Activated CD4-positive, alpha-beta T cell treated with anti-CD3 and anti-CD28 coated beads, Interleukin-2, amount 10 ng/mL, durations not matched to agents 7 days and 5 days (primary cell): Measurements from ENCODE around the gene RTCB. TPM values are rescaled to one million over a fixed set of nuclear protein-coding genes. Genes with fewer than 3 reads are reported as not detected.

ENCODE experiments used
- CTCF ChIA-PET: fragments of 350-600 bp; sonication (Branson Sonifier 250); formaldehyde crosslinking; loops from one replicate; lab custom pipeline; 2021; ENCODE audit warnings: antibody characterized with exemption; lab: Charles Lee
- POLR2A ChIA-PET: fragments of 350-600 bp; sonication (Branson Sonifier 250); formaldehyde crosslinking; loops from one replicate; lab custom pipeline; 2021; ENCODE audit warnings: antibody characterized with exemption; lab: Charles Lee
- DNase-seq: peaks from one replicate; pipeline ENCODE4 v3.0.0-alpha.2; 2020
- H3K27ac Mint-ChIP-seq: one replicate; pipeline ENCODE4 v1.8.0; 2021; ENCODE audit warnings: mild to moderate bottlenecking, moderate library complexity, mixed read lengths
- H3K27me3 Mint-ChIP-seq: one replicate; pipeline ENCODE4 v1.8.0; 2021; ENCODE audit warnings: mixed read lengths
- H3K36me3 Mint-ChIP-seq: one replicate; pipeline ENCODE4 v1.8.0; 2021; ENCODE audit warnings: low read depth, mixed read lengths
- H3K4me1 Mint-ChIP-seq: one replicate; pipeline ENCODE4 v1.8.0; 2021; ENCODE audit warnings: mixed read lengths
- H3K4me3 Mint-ChIP-seq: one replicate; pipeline ENCODE4 v1.8.0; 2021; ENCODE audit warnings: mild to moderate bottlenecking, moderate library complexity, mixed read lengths
- H3K9me3 Mint-ChIP-seq: one replicate; pipeline ENCODE4 v1.8.0; 2021; ENCODE audit warnings: mixed read lengths
- total RNA-seq, 2 experiments: library from RNA; stranded (reverse); gene quantifications; one replicate each; pipeline ENCODE4 v1.2.3, GENCODE V29; 2021

RTCB gene
- total RNA-seq, result 10 to 100 TPM; 49.1 to 58.5 TPM

- H3K36me3 Mint-ChIP-seq, result peaks cover 25% of the 10 kb centered on the region
- H3K27ac Mint-ChIP-seq, result peak within 1 kb of the TSS; percentile 94
- peaks cover 58% of the 10 kb centered on the region for H3K4me1 Mint-ChIP-seq
- no peaks in the 10 kb centered on the region for H3K9me3 Mint-ChIP-seq
- peak within 1 kb of the TSS; percentile 96 for H3K4me3 Mint-ChIP-seq
- POLR2A ChIA-PET, result interaction anchor here (0.6 to 1.4 kb wide), 3 partner anchors 63 to 438 kb away, joined by 3 to 6 read pairs (median 3); partner anchors contain the start of gene FBXO7
- CTCF ChIA-PET, result interaction anchor here (0.6 to 1.6 kb wide), 9 partner anchors 11 to 746 kb away, joined by 3 to 4 read pairs (median 3); no protein-coding TSS in a partner anchor
- peak; percentile 92 for DNase-seq
- peaks cover 7% of the 10 kb centered on the region for H3K27me3 Mint-ChIP-seq
These were observed at the start of gene RTCB for GRCh38 chr22:32411829-32412592. TSS of gene RTCB (minus strand) at chr22:32412247. CDS start at chr22:32412156, 91 bp downstream.

- no peaks in the 10 kb centered on the region for H3K36me3 Mint-ChIP-seq
- H3K4me3 Mint-ChIP-seq, result no peak overlapping the region
- CTCF ChIA-PET, result no interaction called here
- H3K27me3 Mint-ChIP-seq, result peaks cover 37% of the 10 kb centered on the region
- no peaks in the 10 kb centered on the region for H3K9me3 Mint-ChIP-seq
- no peak for DNase-seq
- H3K4me1 Mint-ChIP-seq, result no peaks in the 10 kb centered on the region
- POLR2A ChIA-PET, result no interaction called here
- H3K27ac Mint-ChIP-seq, result no peak overlapping the region
These were observed 45.0 kb upstream of the RTCB start for GRCh38 chr22:32457031-32457430.

GRCh38 chr22:32448980-32449379 is 36.9 kb upstream of the RTCB start:
- ChIA-PET POLR2A (no interaction called here), CTCF (interaction anchor here (0.7 kb wide), 1 partner anchor 145 kb away, joined by 3 read pairs; no protein-coding TSS in a partner anchor)
- Mint-ChIP-seq H3K9me3 (no peaks in the 10 kb centered on the region), H3K27me3 (peaks cover 9% of the 10 kb centered on the region), H3K4me1 (no peaks in the 10 kb centered on the region), H3K36me3 (no peaks in the 10 kb centered on the region), H3K4me3 (no peak overlapping the region), H3K27ac (no peak overlapping the region)
- DNase-seq, result no peak

GRCh38 chr22:32446321-32446720 is 34.3 kb upstream of the RTCB start:
- CTCF ChIA-PET, result no interaction called here
- no peaks in the 10 kb centered on the region for H3K4me1 Mint-ChIP-seq
- no peak overlapping the region for H3K27ac Mint-ChIP-seq
- H3K27me3 Mint-ChIP-seq, result peaks cover 8% of the 10 kb centered on the region
- no peak overlapping the region for H3K4me3 Mint-ChIP-seq
- POLR2A ChIA-PET, result no interaction called here
- no peak for DNase-seq
- H3K9me3 Mint-ChIP-seq, result no peaks in the 10 kb centered on the region
- H3K36me3 Mint-ChIP-seq, result no peaks in the 10 kb centered on the region

- ChIA-PET POLR2A (no interaction called here), CTCF (interaction anchor here (0.6 to 2.2 kb wide), 3 partner anchors 9 to 25 kb away, joined by 3 to 5 read pairs (median 3); no protein-coding TSS in a partner anchor)
- Mint-ChIP-seq H3K4me1 (no peaks in the 10 kb centered on the region), H3K9me3 (no peaks in the 10 kb centered on the region), H3K27ac (no peak overlapping the region), H3K4me3 (no peak overlapping the region), H3K27me3 (peaks cover 8% of the 10 kb centered on the region), H3K36me3 (no peaks in the 10 kb centered on the region)
- no peak for DNase-seq
These were observed 32.0 kb upstream of the RTCB start for GRCh38 chr22:32444068-32444467.

- H3K4me3 Mint-ChIP-seq, result no peak overlapping the region
- H3K4me1 Mint-ChIP-seq, result no peaks in the 10 kb centered on the region
- H3K27ac Mint-ChIP-seq, result no peak overlapping the region
- H3K36me3 Mint-ChIP-seq, result no peaks in the 10 kb centered on the region
- ChIA-PET CTCF (interaction anchor here (0.7 kb wide), 2 partner anchors 15 to 366 kb away, joined by 3 to 4 read pairs; no protein-coding TSS in a partner anchor), POLR2A (no interaction called here)
- peaks cover 25% of the 10 kb centered on the region for H3K27me3 Mint-ChIP-seq
- no peak for DNase-seq
- no peaks in the 10 kb centered on the region for H3K9me3 Mint-ChIP-seq
These were observed 18.3 kb upstream of the RTCB start for GRCh38 chr22:32430352-32430751.

GRCh38 chr22:32426881-32427280 is 14.8 kb upstream of the RTCB start:
- CTCF ChIA-PET, result no interaction called here
- no peak for DNase-seq
- Mint-ChIP-seq H3K4me3 (no peak overlapping the region), H3K36me3 (no peaks in the 10 kb centered on the region), H3K27me3 (peaks cover 30% of the 10 kb centered on the region), H3K27ac (no peak overlapping the region), H3K9me3 (no peaks in the 10 kb centered on the region), H3K4me1 (no peaks in the 10 kb centered on the region)
- POLR2A ChIA-PET, result no interaction called here

GRCh38 chr22:32423664-32424063 is 11.6 kb upstream of the RTCB start:
- H3K27ac Mint-ChIP-seq, result no peak overlapping the region
- no peak for DNase-seq
- no peaks in the 10 kb centered on the region for H3K36me3 Mint-ChIP-seq
- H3K4me3 Mint-ChIP-seq, result no peak overlapping the region
- ChIA-PET CTCF (no interaction called here), POLR2A (no interaction called here)
- no peaks in the 10 kb centered on the region for H3K9me3 Mint-ChIP-seq
- no peaks in the 10 kb centered on the region for H3K4me1 Mint-ChIP-seq
- peaks cover 34% of the 10 kb centered on the region for H3K27me3 Mint-ChIP-seq

- H3K27me3 Mint-ChIP-seq, result peaks cover 44% of the 10 kb centered on the region
- POLR2A ChIA-PET, result no interaction called here
These were observed 10.0 kb upstream of the RTCB start for GRCh38 chr22:32422062-32422461.

GRCh38 chr22:32421484-32421883 is 9.4 kb upstream of the RTCB start:
- H3K4me3 Mint-ChIP-seq, result no peak overlapping the region
- no peak overlapping the region for H3K27ac Mint-ChIP-seq
- H3K27me3 Mint-ChIP-seq, result peaks cover 47% of the 10 kb centered on the region
- H3K9me3 Mint-ChIP-seq, result no peaks in the 10 kb centered on the region
- H3K36me3 Mint-ChIP-seq, result no peaks in the 10 kb centered on the region
- DNase-seq, result no peak
- ChIA-PET POLR2A (no interaction called here), CTCF (interaction anchor here (0.5 to 1.0 kb wide), 2 partner anchors 54 to 403 kb away, joined by 3 to 4 read pairs; no protein-coding TSS in a partner anchor)
- H3K4me1 Mint-ChIP-seq, result no peaks in the 10 kb centered on the region

More at GRCh38 chr22:32422062-32422461, 10.0 kb upstream of the RTCB start:
- Mint-ChIP-seq H3K4me3 (no peak overlapping the region), H3K4me1 (no peaks in the 10 kb centered on the region), H3K9me3 (no peaks in the 10 kb centered on the region), H3K27ac (no peak overlapping the region), H3K36me3 (no peaks in the 10 kb centered on the region)
- DNase-seq, result no peak
- CTCF ChIA-PET, result interaction anchor here (0.5 to 1.2 kb wide), 3 partner anchors 11 to 403 kb away, joined by 3 to 4 read pairs (median 4); partner anchors contain the start of gene RTCB

- no peak overlapping the region for H3K27ac Mint-ChIP-seq
These were observed 5.9 kb upstream of the RTCB start for GRCh38 chr22:32417906-32418305.

GRCh38 chr22:32416556-32417085 is 4.6 kb upstream of the RTCB start:
- Mint-ChIP-seq H3K4me1 (peaks cover 19% of the 10 kb centered on the region), H3K27me3 (peaks cover 24% of the 10 kb centered on the region), H3K27ac (no peak overlapping the region), H3K36me3 (no peaks in the 10 kb centered on the region), H3K4me3 (no peak overlapping the region), H3K9me3 (no peaks in the 10 kb centered on the region)
- no peak for DNase-seq
- CTCF ChIA-PET, result no interaction called here
- POLR2A ChIA-PET, result no interaction called here

More at GRCh38 chr22:32417906-32418305, 5.9 kb upstream of the RTCB start:
- H3K27me3 Mint-ChIP-seq, result peaks cover 35% of the 10 kb centered on the region
- H3K4me1 Mint-ChIP-seq, result peaks cover 9% of the 10 kb centered on the region
- H3K4me3 Mint-ChIP-seq, result no peak overlapping the region
- ChIA-PET POLR2A (no interaction called here), CTCF (interaction anchor here (0.6 to 1.0 kb wide), 2 partner anchors 18 to 190 kb away, joined by 3 read pairs; no protein-coding TSS in a partner anchor)
- DNase-seq, result no peak
- H3K36me3 Mint-ChIP-seq, result no peaks in the 10 kb centered on the region
- no peaks in the 10 kb centered on the region for H3K9me3 Mint-ChIP-seq

GRCh38 chr22:32414191-32414590 is 2.1 kb upstream of the RTCB start:
- Mint-ChIP-seq H3K9me3 (no peaks in the 10 kb centered on the region), H3K27ac (no peak overlapping the region), H3K4me3 (no peak overlapping the region), H3K4me1 (peaks cover 37% of the 10 kb centered on the region), H3K36me3 (peaks cover 5% of the 10 kb centered on the region), H3K27me3 (peaks cover 17% of the 10 kb centered on the region)
- CTCF ChIA-PET, result no interaction called here
- no peak for DNase-seq
- POLR2A ChIA-PET, result no interaction called here
